K562 (cell line): ENCODE measurements around the gene BCL10. TPM values are rescaled to one million over a fixed set of nuclear protein-coding genes. Genes with fewer than 3 reads are reported as not detected.

Source experiments
- AFF1 ChIP-seq, 2 experiments: fragments of 450-650 bp; IDR thresholded peaks; 2 replicates each; pipeline ENCODE4 v1.6.1; 2018; ENCODE audit warnings: mild to moderate bottlenecking in 2 of 2, low read depth in 1 of 2; ENCODE audit not compliant: partially characterized antibody in 2 of 2
- ASH1L ChIP-seq: fragments of 450-650 bp; IDR thresholded peaks from 2 replicates; pipeline ENCODE4 v1.6.1; 2018; ENCODE audit warnings: borderline replicate concordance, mild to moderate bottlenecking, low read depth; ENCODE audit not compliant: partially characterized antibody
- CC2D1A ChIP-seq: fragments of 450-650 bp; IDR thresholded peaks from 2 replicates; pipeline ENCODE4 v1.6.1; 2017; ENCODE audit warnings: mild to moderate bottlenecking
- CCNT2 ChIP-seq: IDR thresholded peaks from 2 replicates; pipeline ENCODE4 v1.6.1; 2011; ENCODE audit warnings: borderline replicate concordance, low read depth, mild to moderate bottlenecking, moderate library complexity, mixed read lengths, low read length; ENCODE audit not compliant: insufficient read length; ENCODE audit errors: extremely low read depth
- CREM ChIP-seq: IDR thresholded peaks from 2 replicates; pipeline ENCODE4 v1.6.1; 2014; ENCODE audit warnings: antibody characterized with exemption, low read depth
- ESRRA ChIP-seq: fragments of 450-650 bp; IDR thresholded peaks from 2 replicates; pipeline ENCODE4 v1.6.1; 2014; ENCODE audit warnings: low read depth, mild to moderate bottlenecking, moderate library complexity, borderline replicate concordance
- ETV5 ChIP-seq: sonication (generic); formaldehyde crosslinking; IDR thresholded peaks from 2 replicates; pipeline ENCODE4 v1.4.0; 2020; ENCODE audit warnings: low read depth, mild to moderate bottlenecking, missing genetic modification reagents
- GTF2A2 ChIP-seq: IDR thresholded peaks from 2 replicates; pipeline ENCODE4 v1.6.1; 2016; ENCODE audit warnings: mild to moderate bottlenecking, missing genetic modification characterization, missing compliant biosample characterization
- GTF2F1 ChIP-seq: IDR thresholded peaks from 2 replicates; pipeline ENCODE4 v1.6.1; 2011; ENCODE audit warnings: low read depth, low read length, improper control_type of control experiment
- KDM4B ChIP-seq, 2 experiments: fragments of 450-650 bp in 1 of 2; sonication (generic) in 1 of 2; IDR thresholded peaks; 2 replicates each; pipeline ENCODE4 v1.6.1; 2016 to 2017; ENCODE audit warnings: borderline replicate concordance in 2 of 2, antibody characterized with exemption in 1 of 2, low read depth in 1 of 2, mild to moderate bottlenecking in 1 of 2
- MAFG ChIP-seq: fragments of 450-650 bp; conservative IDR thresholded peaks from 2 replicates; pipeline ENCODE4 v1.6.1; 2016; ENCODE audit warnings: missing genetic modification characterization, missing compliant biosample characterization
- PCBP2 ChIP-seq: fragments of 200-400 bp; formaldehyde crosslinking; IDR thresholded peaks from 2 replicates; pipeline ENCODE4 v1.6.1; 2018; ENCODE audit warnings: low read length, low read depth, mild to moderate bottlenecking, moderate library complexity; ENCODE audit not compliant: poor library complexity, severe bottlenecking
- RFX1 ChIP-seq: fragments of 450-650 bp; IDR thresholded peaks from 2 replicates; pipeline ENCODE4 v1.6.1; 2016; ENCODE audit warnings: mild to moderate bottlenecking, moderate library complexity
- RHOXF2B ChIP-seq: fragments of 250-450 bp; sonication (Bioruptor Pico); conservative IDR thresholded peaks from 2 replicates; pipeline ENCODE4 v1.5.1; 2021
- USF1 ChIP-seq: sonication (generic); formaldehyde crosslinking; IDR thresholded peaks from 2 replicates; pipeline ENCODE4 v1.9.0; 2022; ENCODE audit warnings: mild to moderate bottlenecking, missing genetic modification reagents
- ZFPM2 ChIP-seq: fragments of 250-450 bp; sonication (Bioruptor Pico); IDR thresholded peaks from 2 replicates; pipeline ENCODE4 v1.5.1; 2022; ENCODE audit warnings: mild to moderate bottlenecking
- ZNF124 ChIP-seq: sonication (generic); formaldehyde crosslinking; IDR thresholded peaks from 2 replicates; pipeline ENCODE4 v1.8.1; 2022; ENCODE audit warnings: missing genetic modification reagents
- ZNF143 ChIP-seq: sonication (generic); formaldehyde crosslinking; IDR thresholded peaks from 2 replicates; pipeline ENCODE4 v1.9.0; 2022; ENCODE audit warnings: mild to moderate bottlenecking, missing genetic modification reagents
- ZNF764 ChIP-seq: fragments of 250-450 bp; sonication (Bioruptor Pico); IDR thresholded peaks from 2 replicates; pipeline ENCODE4 v1.4.0; 2020; ENCODE audit warnings: low read depth, mild to moderate bottlenecking, moderate library complexity
- polyA plus RNA-seq, 8 experiments: library from polyadenylated mRNA; depleted of rRNA in 4 of 8; stranded (reverse) in 5 of 8; unstranded in 3 of 8; fragments of >200 nt; fragmentation: Nextera tagmentation in 2 of 8; fragmentation: Illumina TruSeq in 1 of 8; extraction: Ambion mirVana in 2 of 8; extraction: Trizol in 1 of 8; gene quantifications; 2 replicates each; pipeline versions ENCODE4 v1.2.1 to v1.2.3, GENCODE V29; 2011 to 2014; ENCODE audit warnings: inconsistent platforms in 1 of 8, missing spikeins in 1 of 8
- total RNA-seq, 7 experiments: library from RNA; depleted of rRNA in 6 of 7; stranded (reverse); fragments of >200 nt in 6 of 7; fragmentation: Illumina TruSeq in 2 of 7; extraction: Trizol in 2 of 7; gene quantifications; 2 replicates each; pipeline versions ENCODE4 v1.2.1 to v1.2.3, GENCODE V29; 2011 to 2021; ENCODE audit warnings: low replicate concordance in 1 of 7
- TF ChIP-seq, protein P1 (sequence below): fragments of 250-450 bp; sonication (Bioruptor Pico); IDR thresholded peaks from 2 replicates; pipeline ENCODE4 v1.4.0; 2020; ENCODE audit warnings: mild to moderate bottlenecking, moderate library complexity

BCL10 gene
- total and polyA plus RNA-seq, 9 of the 15 experiments (the other 6 are each of a cell fraction or from before 2014, with no cell fraction given) = 8.0 to 19.4 (median 12.3) TPM

DNA sequence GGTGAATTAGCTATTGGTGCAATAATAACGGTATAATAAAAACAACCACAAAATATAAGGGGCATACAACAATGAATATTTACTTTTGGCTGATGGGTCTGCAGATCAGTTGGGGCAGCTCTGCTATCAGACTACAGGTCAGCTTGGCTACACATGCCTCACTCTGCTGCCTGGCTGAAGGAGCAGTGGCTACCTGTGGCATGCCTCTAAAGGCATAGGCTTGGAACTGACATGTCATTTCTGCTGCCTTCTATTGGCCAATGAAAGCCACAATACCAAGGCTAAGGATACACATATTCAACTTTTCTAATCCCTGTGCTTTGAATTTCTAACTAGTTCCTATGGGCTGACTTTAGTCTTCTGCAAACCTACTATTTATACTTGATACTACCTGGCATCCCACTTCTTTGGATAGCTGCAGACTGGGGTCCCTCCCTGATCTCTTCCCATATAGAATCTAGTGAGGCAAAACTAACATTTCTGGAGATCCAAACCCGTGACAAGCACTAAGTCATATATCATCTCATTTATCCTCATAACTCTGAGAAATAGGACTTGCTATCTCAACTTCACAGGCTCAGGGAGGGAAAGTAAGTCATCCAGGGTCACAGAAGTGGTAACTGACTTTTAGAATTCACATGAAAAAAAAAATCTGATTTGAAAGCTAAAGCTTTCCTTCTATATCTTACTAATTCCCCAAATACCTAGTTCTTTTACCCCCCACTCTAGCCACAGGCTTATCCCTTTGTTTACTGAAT, 56.4 kb downstream of the BCL10 start (continued):
- TF ChIP-seq ZNF124 (no peak), GTF2A2 (tag) (no peak), RFX1 (no peak), AFF1 (IDR thresholded peaks at IDR 0.05; ENCODE audit: low read depth in 1 of 2, partially characterized antibody in 2 of 2) (no peak), PCBP2 (no peak), KDM4B (IDR thresholded peaks at IDR 0.05; ENCODE audit: borderline replicate concordance in 2 of 2, low read depth in 1 of 2) (no peak), USF1 (CRISPR knock-in tag) (no peak), ASH1L (no peak), ZFPM2 (CRISPR knock-in tag) (no peak), ESRRA (peak; percentile 39; the same call in 1 of the 2 replicates), CREM (0 out of 2 replicates have a peak, but pooled peaks have one; percentile 20), ETV5 (CRISPR knock-in tag) (no peak), CCNT2 (peak; percentile 62), RHOXF2B (CRISPR knock-in tag) (no peak), ZNF143 (CRISPR knock-in tag) (no peak), GTF2F1 (no peak), ZNF764 (CRISPR knock-in tag) (no peak), MAFG (tag) (no peak), CC2D1A (no peak)
- TF ChIP-seq, protein P1, sequence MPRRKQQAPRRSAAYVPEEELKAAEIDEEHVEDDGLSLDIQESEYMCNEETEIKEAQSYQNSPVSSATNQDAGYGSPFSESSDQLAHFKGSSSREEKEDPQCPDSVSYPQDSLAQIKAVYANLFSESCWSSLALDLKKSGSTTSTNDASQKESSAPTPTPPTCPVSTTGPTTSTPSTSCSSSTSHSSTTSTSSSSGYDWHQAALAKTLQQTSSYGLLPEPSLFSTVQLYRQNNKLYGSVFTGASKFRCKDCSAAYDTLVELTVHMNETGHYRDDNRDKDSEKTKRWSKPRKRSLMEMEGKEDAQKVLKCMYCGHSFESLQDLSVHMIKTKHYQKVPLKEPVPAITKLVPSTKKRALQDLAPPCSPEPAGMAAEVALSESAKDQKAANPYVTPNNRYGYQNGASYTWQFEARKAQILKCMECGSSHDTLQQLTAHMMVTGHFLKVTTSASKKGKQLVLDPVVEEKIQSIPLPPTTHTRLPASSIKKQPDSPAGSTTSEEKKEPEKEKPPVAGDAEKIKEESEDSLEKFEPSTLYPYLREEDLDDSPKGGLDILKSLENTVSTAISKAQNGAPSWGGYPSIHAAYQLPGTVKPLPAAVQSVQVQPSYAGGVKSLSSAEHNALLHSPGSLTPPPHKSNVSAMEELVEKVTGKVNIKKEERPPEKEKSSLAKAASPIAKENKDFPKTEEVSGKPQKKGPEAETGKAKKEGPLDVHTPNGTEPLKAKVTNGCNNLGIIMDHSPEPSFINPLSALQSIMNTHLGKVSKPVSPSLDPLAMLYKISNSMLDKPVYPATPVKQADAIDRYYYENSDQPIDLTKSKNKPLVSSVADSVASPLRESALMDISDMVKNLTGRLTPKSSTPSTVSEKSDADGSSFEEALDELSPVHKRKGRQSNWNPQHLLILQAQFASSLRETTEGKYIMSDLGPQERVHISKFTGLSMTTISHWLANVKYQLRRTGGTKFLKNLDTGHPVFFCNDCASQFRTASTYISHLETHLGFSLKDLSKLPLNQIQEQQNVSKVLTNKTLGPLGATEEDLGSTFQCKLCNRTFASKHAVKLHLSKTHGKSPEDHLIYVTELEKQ (CRISPR knock-in tag) = no peak
